Epithelial cell of proximal tubule (primary cell): ENCODE results near the gene LBX2. TPM values are rescaled to one million over a fixed set of nuclear protein-coding genes. Genes with fewer than 3 reads are reported as not detected.

Experiments used
- DNase-seq: peaks from one replicate; pipeline ENCODE4 v3.0.0-alpha.2; 2011; ENCODE audit warnings: low read depth
- H3K4me3 ChIP-seq: 2 replicates; pipeline ENCODE4 v1.5.1; 2011; ENCODE audit warnings: low read depth, mild to moderate bottlenecking, low read length
- CTCF ChIP-seq: conservative IDR thresholded peaks from 2 replicates; pipeline ENCODE4 v1.5.1; 2012; ENCODE audit warnings: low read depth, mild to moderate bottlenecking, low read length
- total RNA-seq: library from RNA; depleted of rRNA; stranded (reverse); fragments of >200 nt; gene quantifications from 2 replicates; pipeline ENCODE4 v1.2.3, GENCODE V29; 2015

LBX2 gene
- total RNA-seq, 1 donor from 2014 or later: 1.3 TPM

- no peak for DNase-seq
- no peak for TF ChIP-seq CTCF
- H3K4me3 ChIP-seq: no peak overlapping the region
Measured at GRCh38 chr2:74515271-74515980, 16.0 kb upstream of the LBX2 start.

- H3K4me3 ChIP-seq: no peak within 1 kb of the TSS
- no peak for DNase-seq
- TF ChIP-seq CTCF: no peak
Measured at GRCh38 chr2:74514368-74515270, 15.2 kb upstream of the LBX2 start, which contains the start of gene TLX2. TSS of gene TLX2 (plus strand) at chr2:74514450. CDS start at chr2:74514807, 357 bp downstream.

GRCh38 chr2:74513605-74514367 lies 14.4 kb upstream of the LBX2 start:
- no peak for TF ChIP-seq CTCF
- no peak overlapping the region for H3K4me3 ChIP-seq
- DNase-seq: no peak

GRCh38 chr2:74512744-74513604 lies 13.6 kb upstream of the LBX2 start:
- DNase-seq: no peak
- no peak for TF ChIP-seq CTCF
- H3K4me3 ChIP-seq: no peak overlapping the region

- H3K4me3 ChIP-seq: no peak overlapping the region
Measured at GRCh38 chr2:74511104-74511989, 11.9 kb upstream of the LBX2 start.

More at GRCh38 chr2:74511104-74511989, 11.9 kb upstream of the LBX2 start:
- no peak for TF ChIP-seq CTCF
- no peak for DNase-seq
